ENCODE measurements around the gene SREK1.

The SREK1 gene

DNA sequence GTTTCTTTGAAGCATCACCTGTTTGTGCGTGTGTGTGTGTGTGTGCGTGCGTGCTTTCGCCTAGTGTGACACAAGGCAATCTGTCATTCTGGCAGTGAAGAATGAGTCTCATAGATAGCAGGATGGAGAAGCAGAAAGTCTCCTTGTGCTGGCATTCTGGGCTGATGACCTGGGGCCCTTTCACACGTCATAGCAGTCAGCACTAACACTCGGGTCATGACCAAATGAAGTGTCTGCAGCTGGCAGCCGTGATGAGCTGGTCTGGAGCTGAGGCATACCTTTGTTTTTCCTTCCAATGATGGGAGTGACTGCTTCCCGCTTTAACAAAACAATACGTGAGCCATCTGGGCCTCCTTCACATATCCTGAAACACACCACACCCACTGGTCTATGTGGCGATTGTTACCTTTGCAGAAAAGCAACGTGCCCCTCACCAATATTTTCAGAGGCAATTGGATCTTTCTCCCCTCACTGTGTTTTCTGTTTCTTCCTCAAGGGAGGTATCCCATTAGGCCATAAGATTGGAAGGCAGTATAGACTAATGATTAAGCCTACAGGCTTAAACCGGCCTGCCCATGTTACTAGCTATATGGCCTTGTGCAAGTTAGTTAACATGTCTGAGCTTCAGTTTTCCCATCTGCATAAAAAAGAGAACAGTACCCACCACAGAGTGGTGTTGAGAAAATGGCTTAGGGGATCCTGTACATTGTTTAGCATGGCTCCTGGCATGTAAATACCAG lies 88.8 kb downstream of the SREK1 start:
- no peak overlapping the region for H3K9ac ChIP-seq (ENCODE audit: low read length)
- no peaks in the 10 kb centered on the region; the same call in 1 of the 2 replicates for H3K27me3 ChIP-seq (ENCODE audit: insufficient read depth, low read length)
- H3K9me3 ChIP-seq (ENCODE audit: low read length): no peaks in the 10 kb centered on the region
- H3F3A ChIP-seq (ENCODE audit: insufficient read depth, low read length): no peaks in the 10 kb centered on the region
- no peak overlapping the region for H2AFZ ChIP-seq (ENCODE audit: low read length)
- H3K4me1 ChIP-seq (ENCODE audit: insufficient read depth, low read length, severe bottlenecking): no peaks in the 10 kb centered on the region
- no peak for TF ChIP-seq EZH2 (IDR thresholded peaks at IDR 0.05; ENCODE audit: borderline replicate concordance, low read length)
- TF ChIP-seq, protein P1, sequence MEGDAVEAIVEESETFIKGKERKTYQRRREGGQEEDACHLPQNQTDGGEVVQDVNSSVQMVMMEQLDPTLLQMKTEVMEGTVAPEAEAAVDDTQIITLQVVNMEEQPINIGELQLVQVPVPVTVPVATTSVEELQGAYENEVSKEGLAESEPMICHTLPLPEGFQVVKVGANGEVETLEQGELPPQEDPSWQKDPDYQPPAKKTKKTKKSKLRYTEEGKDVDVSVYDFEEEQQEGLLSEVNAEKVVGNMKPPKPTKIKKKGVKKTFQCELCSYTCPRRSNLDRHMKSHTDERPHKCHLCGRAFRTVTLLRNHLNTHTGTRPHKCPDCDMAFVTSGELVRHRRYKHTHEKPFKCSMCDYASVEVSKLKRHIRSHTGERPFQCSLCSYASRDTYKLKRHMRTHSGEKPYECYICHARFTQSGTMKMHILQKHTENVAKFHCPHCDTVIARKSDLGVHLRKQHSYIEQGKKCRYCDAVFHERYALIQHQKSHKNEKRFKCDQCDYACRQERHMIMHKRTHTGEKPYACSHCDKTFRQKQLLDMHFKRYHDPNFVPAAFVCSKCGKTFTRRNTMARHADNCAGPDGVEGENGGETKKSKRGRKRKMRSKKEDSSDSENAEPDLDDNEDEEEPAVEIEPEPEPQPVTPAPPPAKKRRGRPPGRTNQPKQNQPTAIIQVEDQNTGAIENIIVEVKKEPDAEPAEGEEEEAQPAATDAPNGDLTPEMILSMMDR (IDR thresholded peaks at IDR 0.05; ENCODE audit: low read length): no peak
- H3K27ac ChIP-seq (ENCODE audit: low read depth, low read length, poor library complexity, severe bottlenecking): no peak overlapping the region
- no peak overlapping the region for H3K4me3 ChIP-seq (ENCODE audit: low read depth, low read length, poor library complexity, severe bottlenecking)
- no peaks in the 10 kb centered on the region for H3K36me3 ChIP-seq (ENCODE audit: insufficient read depth, low read length)
- H3K79me2 ChIP-seq (ENCODE audit: insufficient read depth, low read length): no peaks in the 10 kb centered on the region
- H3K4me2 ChIP-seq (ENCODE audit: low read length): no peak overlapping the region
- no peaks in the 10 kb centered on the region for H4K20me1 ChIP-seq (ENCODE audit: insufficient read depth, low read length)
- no peaks in the 10 kb centered on the region for H3K9me2 ChIP-seq (ENCODE audit: low read depth, low read length)

All from OCI-LY1 (cell line).